Upper lobe of right lung (tissue), 1 donor: Measurements from ENCODE around the gene THRAP3. TPM values are rescaled to one million over a fixed set of nuclear protein-coding genes. Genes with fewer than 3 reads are reported as not detected.
A peak's percentile ranks its signal among the peaks of the same experiment; 100 is the strongest.
"Not testable (repeated sequence)": the region's sequence is repeated elsewhere in the genome, so short reads cannot be mapped to it uniquely, and the experiment has no call there.

ENCODE experiments used
- ATAC-seq: fragments of 200-7000 bp; cut with Tn5 transposase; one replicate; pipeline ENCODE4 v1.9.1; 2020; ENCODE audit warnings: mild to moderate bottlenecking, moderate library complexity
- DNase-seq: peaks from one replicate; pipeline ENCODE4 v3.0.0-alpha.2; 2020
- H3K27ac ChIP-seq: fragments of 200-600 bp; one replicate; pipeline ENCODE4 v1.8.0; 2022
- H3K27me3 ChIP-seq: fragments of 200-600 bp; one replicate; pipeline ENCODE4 v1.8.0; 2022; ENCODE audit warnings: mild to moderate bottlenecking
- H3K36me3 ChIP-seq: fragments of 200-600 bp; one replicate; pipeline ENCODE4 v1.8.0; 2022
- H3K4me1 ChIP-seq: fragments of 200-600 bp; one replicate; pipeline ENCODE4 v1.8.0; 2022
- H3K4me3 ChIP-seq: fragments of 200-600 bp; one replicate; pipeline ENCODE4 v1.8.0; 2022; ENCODE audit warnings: mild to moderate bottlenecking
- H3K9me3 ChIP-seq: fragments of 200-600 bp; one replicate; pipeline ENCODE4 v1.8.0; 2022
- CTCF ChIP-seq: fragments of 200-600 bp; IDR thresholded peaks from one replicate; pipeline ENCODE4 v1.8.0; 2022; ENCODE audit warnings: antibody characterized with exemption
- intact Hi-C: fragments of 100-400 bp; cut with DNase I; formaldehyde crosslinking; loops from one replicate; pipeline ENCODE4 v1.11.0; 2022
- total RNA-seq: library from RNA; stranded (reverse); fragmentation: NEBNext Ultra II Directional; extraction: Animal tissue kit (Norgen Biotek cat#: 25700); gene quantifications from one replicate; pipeline ENCODE4 v1.2.1, GENCODE V29; 2021
- donor health status: DM: no; HTN: yes; CAD: no; lungs with severe emphysema.

Gene THRAP3
- total RNA-seq, 1 donor from 2014 or later = 88.6 TPM

- H3K27me3 ChIP-seq = no peaks in the 10 kb centered on the region
- DNase-seq (no peak), ATAC-seq (peak; percentile 95)
These were observed 15.8 kb downstream of the THRAP3 start for GRCh38 chr1:36239941-36240637.

GRCh38 chr1:36247538-36247937 is 23.3 kb downstream of the THRAP3 start:
- H3K4me3 ChIP-seq = no peak overlapping the region
- H3K36me3 ChIP-seq = peaks cover 10% of the 10 kb centered on the region
- no peak for TF ChIP-seq CTCF
- no peaks in the 10 kb centered on the region for H3K9me3 ChIP-seq
- no peak overlapping the region for H3K27ac ChIP-seq
- DNase-seq (no peak), ATAC-seq (no peak)
- peaks cover 39% of the 10 kb centered on the region for H3K4me1 ChIP-seq
- H3K27me3 ChIP-seq = no peaks in the 10 kb centered on the region
- intact Hi-C loops = no loop called here

More at GRCh38 chr1:36239941-36240637, 15.8 kb downstream of the THRAP3 start:
- no peak for TF ChIP-seq CTCF
- H3K4me3 ChIP-seq = no peak overlapping the region
- H3K9me3 ChIP-seq = no peaks in the 10 kb centered on the region
- H3K36me3 ChIP-seq = peaks cover 29% of the 10 kb centered on the region
- no peak overlapping the region for H3K27ac ChIP-seq
- intact Hi-C loops = no loop called here
- peaks cover 27% of the 10 kb centered on the region for H3K4me1 ChIP-seq

- DNase-seq = no peak
- H3K4me3 ChIP-seq = no peak overlapping the region
- no peaks in the 10 kb centered on the region for H3K27me3 ChIP-seq
- H3K36me3 ChIP-seq = peaks cover 7% of the 10 kb centered on the region
- TF ChIP-seq CTCF = no peak
- no peaks in the 10 kb centered on the region for H3K9me3 ChIP-seq
- peaks cover 47% of the 10 kb centered on the region for H3K4me1 ChIP-seq
- peak overlapping the region; percentile 56 for H3K27ac ChIP-seq
- intact Hi-C loops = no loop called here
- peak; percentile 87 for ATAC-seq
These were observed 24.1 kb downstream of the THRAP3 start for GRCh38 chr1:36248250-36248894.

GRCh38 chr1:36251794-36252481 is 27.7 kb downstream of the THRAP3 start:
- DNase-seq (no peak), ATAC-seq (no peak)
- H3K4me3 ChIP-seq = no peak overlapping the region
- no peak overlapping the region for H3K27ac ChIP-seq
- intact Hi-C loops = no loop called here
- H3K4me1 ChIP-seq = peaks cover 43% of the 10 kb centered on the region
- no peaks in the 10 kb centered on the region for H3K9me3 ChIP-seq
- no peak for TF ChIP-seq CTCF
- no peaks in the 10 kb centered on the region for H3K27me3 ChIP-seq
- H3K36me3 ChIP-seq = no peaks in the 10 kb centered on the region

GRCh38 chr1:36252482-36252824 is 28.2 kb downstream of the THRAP3 start:
- H3K9me3 ChIP-seq, H3K4me3 ChIP-seq, intact Hi-C loops, H3K27ac ChIP-seq, H3K27me3 ChIP-seq, H3K36me3 ChIP-seq, DNase-seq, ATAC-seq: not testable (repeated sequence)
- peaks cover 43% of the 10 kb centered on the region for H3K4me1 ChIP-seq
